ENCODE results near the gene MAGEA10. TPM values are rescaled to one million over a fixed set of nuclear protein-coding genes. Genes with fewer than 3 reads are reported as not detected.

The MAGEA10 gene
- total RNA-seq = not detected in 2 replicates

GRCh38 chrX:152138388-152138784, at the start of gene MAGEA10:
Gene MAGEA10 (minus strand): TSS chrX:152138577. CDS start chrX:152135620, 2,957 bp downstream.

Other genes starting within 250 kb of the MAGEA10 start
- not detected in 2 replicates for gene MAGEA4, start 225.7 kb downstream of the MAGEA10 start, total RNA-seq
- 2.6 and 9.9 TPM in 2 replicates for gene GABRE, start 163.9 kb downstream of the MAGEA10 start, total RNA-seq

All from endothelial cell of coronary artery (primary cell).